GM06990 (cell line): Measurements from ENCODE around the gene PDE6A.

ENCODE experiments used
- DNase-seq: peaks from one replicate; pipeline ENCODE4 v3.0.0-alpha.2; 2011; ENCODE audit not compliant: insufficient read length; ENCODE audit errors: extremely low read depth
- H3K27me3 ChIP-seq: replicated peaks from 2 replicates; pipeline ENCODE4 v1.6.0; 2011; ENCODE audit warnings: low read length; ENCODE audit not compliant: control insufficient read depth, insufficient read depth
- H3K36me3 ChIP-seq: 2 replicates; pipeline ENCODE4 v1.5.1; 2011; ENCODE audit warnings: low read length; ENCODE audit not compliant: control insufficient read depth, insufficient read depth
- H3K4me3 ChIP-seq: replicated peaks from 2 replicates; pipeline ENCODE4 v1.5.1; 2011; ENCODE audit warnings: low read depth, mild to moderate bottlenecking, control low read depth, low read length
- TF ChIP-seq, protein P1 (sequence below): IDR thresholded peaks from 2 replicates; pipeline ENCODE4 v1.5.1; 2011; ENCODE audit warnings: low read length, control low read depth, mild to moderate bottlenecking, inconsistent platforms; ENCODE audit not compliant: insufficient read depth, poor library complexity, severe bottlenecking

PDE6A gene

DNA sequence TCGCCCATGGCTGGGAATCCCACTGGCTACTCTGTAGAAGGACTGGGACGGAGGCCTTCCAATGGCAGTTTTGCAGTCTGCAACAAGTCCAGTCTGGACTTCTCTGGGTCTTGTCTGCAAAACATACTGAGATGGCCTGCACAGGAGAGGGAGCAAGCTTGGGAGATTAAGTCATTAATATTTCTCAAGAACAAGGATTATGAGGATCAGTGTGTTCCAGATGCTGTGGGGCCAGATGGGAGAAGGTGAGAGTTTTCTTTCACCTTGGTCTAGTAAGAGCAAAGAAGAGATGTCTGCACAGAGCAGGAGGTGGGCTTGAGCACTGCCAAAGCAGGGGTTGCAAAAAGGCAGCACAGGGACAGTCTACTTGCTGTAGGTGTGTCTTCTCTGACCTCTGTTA, at the start of gene PDE6A:
Gene PDE6A, minus strand, starts transcription at position 128 of the 400 bp plus-strand sequence. Its CDS starts 120 bp downstream, at position 8.
- Histone ChIP-seq H3K27me3 (no peaks in the 10 kb centered on the region; the same call in 1 of the 2 replicates), H3K36me3 (no peaks in the 10 kb centered on the region), H3K4me3 (no peak within 1 kb of the TSS)
- TF ChIP-seq, protein P1, sequence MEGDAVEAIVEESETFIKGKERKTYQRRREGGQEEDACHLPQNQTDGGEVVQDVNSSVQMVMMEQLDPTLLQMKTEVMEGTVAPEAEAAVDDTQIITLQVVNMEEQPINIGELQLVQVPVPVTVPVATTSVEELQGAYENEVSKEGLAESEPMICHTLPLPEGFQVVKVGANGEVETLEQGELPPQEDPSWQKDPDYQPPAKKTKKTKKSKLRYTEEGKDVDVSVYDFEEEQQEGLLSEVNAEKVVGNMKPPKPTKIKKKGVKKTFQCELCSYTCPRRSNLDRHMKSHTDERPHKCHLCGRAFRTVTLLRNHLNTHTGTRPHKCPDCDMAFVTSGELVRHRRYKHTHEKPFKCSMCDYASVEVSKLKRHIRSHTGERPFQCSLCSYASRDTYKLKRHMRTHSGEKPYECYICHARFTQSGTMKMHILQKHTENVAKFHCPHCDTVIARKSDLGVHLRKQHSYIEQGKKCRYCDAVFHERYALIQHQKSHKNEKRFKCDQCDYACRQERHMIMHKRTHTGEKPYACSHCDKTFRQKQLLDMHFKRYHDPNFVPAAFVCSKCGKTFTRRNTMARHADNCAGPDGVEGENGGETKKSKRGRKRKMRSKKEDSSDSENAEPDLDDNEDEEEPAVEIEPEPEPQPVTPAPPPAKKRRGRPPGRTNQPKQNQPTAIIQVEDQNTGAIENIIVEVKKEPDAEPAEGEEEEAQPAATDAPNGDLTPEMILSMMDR: no peak
- DNase-seq: no peak

DNA sequence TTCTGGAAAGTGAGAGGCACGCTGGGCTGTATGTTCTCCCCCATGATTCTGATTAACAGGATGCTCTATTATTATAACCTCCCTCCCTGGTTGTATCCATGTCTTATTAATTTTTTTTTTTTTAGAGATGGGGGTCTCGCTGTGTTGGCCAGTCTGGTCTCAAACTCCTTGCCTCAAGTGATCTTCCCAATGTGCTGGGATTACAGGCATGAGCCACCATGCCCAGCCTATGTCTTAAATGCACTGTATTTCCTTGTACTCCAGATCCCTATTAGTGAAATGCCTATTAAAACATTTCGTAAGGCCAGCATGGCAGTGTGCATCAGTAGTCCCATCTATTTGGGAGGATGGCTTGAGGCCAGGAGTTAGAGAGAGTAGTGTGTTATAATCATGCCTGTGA, 48.9 kb upstream of the PDE6A start:
- H3K36me3 ChIP-seq: peaks cover 7% of the 10 kb centered on the region
- no peaks in the 10 kb centered on the region for H3K27me3 ChIP-seq
- no peak overlapping the region for H3K4me3 ChIP-seq
- TF ChIP-seq, protein P1: no peak
- DNase-seq: no peak

DNA sequence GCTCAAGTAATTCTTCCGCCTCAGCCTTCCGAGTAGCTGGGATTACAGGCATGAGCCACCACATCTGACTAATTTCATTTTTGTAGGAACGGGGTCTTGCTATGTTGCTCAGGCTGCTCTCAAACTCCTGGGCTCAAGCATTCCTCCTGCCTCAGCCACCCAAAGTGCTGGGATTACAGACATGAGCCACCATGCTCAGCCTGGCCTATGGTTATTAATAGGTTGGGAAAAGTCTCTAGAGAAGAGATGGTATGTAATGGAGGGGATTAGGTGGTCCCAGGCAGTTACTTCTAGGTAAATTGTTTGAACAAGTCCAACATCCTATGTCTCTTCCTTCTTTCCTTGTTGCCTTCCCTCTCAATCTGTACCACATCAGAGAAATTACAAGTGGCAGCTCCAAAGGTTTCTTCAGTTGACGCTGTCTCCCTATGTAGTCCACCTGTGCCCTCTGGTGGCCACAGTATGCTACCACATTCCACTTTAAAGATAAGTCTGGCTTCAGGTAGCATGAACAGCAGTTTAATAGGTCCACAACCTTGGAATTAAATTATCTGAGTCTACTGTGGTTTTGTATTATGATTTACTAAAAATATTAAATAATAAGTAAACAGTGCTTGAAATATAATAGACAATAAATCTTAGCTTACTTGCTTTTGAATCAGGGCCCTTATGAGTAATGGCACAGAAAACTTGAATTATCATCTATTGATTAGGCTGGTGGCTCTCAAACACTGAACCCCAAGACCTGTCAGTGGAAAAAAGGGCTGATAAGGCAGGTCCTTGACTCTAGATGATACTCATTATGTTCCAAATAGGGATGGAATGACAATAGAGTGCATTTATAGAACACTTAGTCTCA, 46.2 kb upstream of the PDE6A start:
- Histone ChIP-seq H3K4me3 (no peak overlapping the region), H3K36me3 (peaks cover 7% of the 10 kb centered on the region), H3K27me3 (no peaks in the 10 kb centered on the region)
- DNase-seq: no peak
- TF ChIP-seq, protein P1: peak; percentile 92

DNA sequence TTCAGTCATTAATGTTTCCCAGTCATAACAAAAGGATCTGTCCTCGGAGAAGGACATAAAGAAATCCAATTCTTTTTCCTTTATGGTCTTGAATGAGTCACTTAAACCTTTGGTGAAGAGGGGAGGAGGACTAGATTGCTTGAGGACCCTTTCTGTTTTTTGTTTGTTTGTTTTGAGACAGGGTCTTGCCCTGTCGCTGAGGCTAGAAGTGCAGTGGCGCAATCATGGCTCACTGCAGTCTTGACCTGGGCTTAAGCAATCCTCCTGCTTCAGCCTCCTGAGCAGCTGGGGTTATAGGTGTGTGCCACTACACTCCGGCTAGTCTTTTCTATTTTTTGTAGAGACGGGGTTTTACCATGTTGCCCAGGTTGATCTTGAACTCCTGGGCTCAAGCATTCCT, 43.5 kb upstream of the PDE6A start:
- Histone ChIP-seq H3K4me3 (no peak overlapping the region), H3K36me3 (no peaks in the 10 kb centered on the region), H3K27me3 (no peaks in the 10 kb centered on the region)
- no peak for DNase-seq
- TF ChIP-seq, protein P1: no peak

DNA sequence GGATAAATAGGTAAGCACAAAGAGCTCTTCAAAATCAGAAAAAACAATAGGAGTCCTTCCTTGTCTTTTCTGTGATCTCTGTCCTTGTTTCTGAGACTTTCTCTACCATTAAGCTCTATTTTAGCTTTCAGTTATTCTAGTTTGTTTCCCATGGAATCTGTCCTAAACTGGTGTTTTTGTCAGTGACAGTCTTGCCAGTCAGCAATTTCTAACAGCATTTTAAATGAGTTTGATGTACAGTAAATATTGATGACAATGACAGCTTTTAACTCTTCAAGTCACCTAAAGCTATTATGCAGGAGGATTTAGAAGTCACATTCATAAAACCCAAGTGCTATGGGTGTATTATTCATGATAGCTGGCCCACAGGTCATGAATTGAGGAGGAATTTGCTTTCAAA, 37.9 kb upstream of the PDE6A start:
- DNase-seq: no peak
- TF ChIP-seq, protein P1: no peak
- peaks cover 3% of the 10 kb centered on the region; the same call in 1 of the 2 replicates for H3K36me3 ChIP-seq
- H3K27me3 ChIP-seq: no peaks in the 10 kb centered on the region
- no peak overlapping the region for H3K4me3 ChIP-seq
